ENCODE data around the gene SRSF11.

The SRSF11 gene

DNA sequence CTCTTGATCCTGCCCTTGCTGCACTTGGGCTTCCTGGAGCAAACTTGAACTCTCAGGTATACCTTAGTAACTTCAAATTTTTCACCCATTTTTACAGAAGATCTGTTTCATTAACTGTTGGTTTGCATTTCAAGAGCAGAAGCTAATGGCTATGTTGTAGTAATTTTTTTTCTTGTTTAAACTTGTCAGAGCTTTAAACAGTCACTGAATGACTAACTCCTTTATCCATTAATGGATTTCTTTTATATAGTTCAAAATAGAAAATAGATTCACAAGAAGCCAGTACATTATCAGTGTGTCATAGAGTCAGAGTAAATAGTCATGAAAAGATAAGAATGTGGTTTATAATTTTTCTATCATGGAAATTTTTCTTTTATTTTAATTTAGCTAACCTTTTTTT lies 13.6 kb downstream of the SRSF11 start:
- H3F3A ChIP-seq (ENCODE audit: low read depth): no peaks in the 10 kb centered on the region
- no peaks in the 10 kb centered on the region for H3K4me1 ChIP-seq (ENCODE audit: insufficient read depth, low read length, poor library complexity, severe bottlenecking)
- peaks cover 100% of the 10 kb centered on the region for H3K36me3 ChIP-seq (ENCODE audit: insufficient read depth, low read length)
- peaks cover 57% of the 10 kb centered on the region for H3K79me2 ChIP-seq (ENCODE audit: insufficient read depth, low read length)
- H4K20me1 ChIP-seq (ENCODE audit: insufficient read depth, low read length, poor library complexity, severe bottlenecking): peaks cover 66% of the 10 kb centered on the region
- no peaks in the 10 kb centered on the region for H3K27me3 ChIP-seq (ENCODE audit: insufficient read depth, low read length, poor library complexity, severe bottlenecking)
- H3K9ac ChIP-seq (ENCODE audit: low read depth, low read length, poor library complexity, severe bottlenecking): no peak overlapping the region
- H2AFZ ChIP-seq (ENCODE audit: low read length): no peak overlapping the region
- no peaks in the 10 kb centered on the region for H3K9me3 ChIP-seq (ENCODE audit: insufficient read depth, low read depth, low read length)
- H3K4me2 ChIP-seq (ENCODE audit: low read depth, low read length, poor library complexity, severe bottlenecking): no peak overlapping the region
- H3K9me2 ChIP-seq (replicated peaks; ENCODE audit: low read depth, low read length): no peaks in the 10 kb centered on the region
- TF ChIP-seq, protein P1, sequence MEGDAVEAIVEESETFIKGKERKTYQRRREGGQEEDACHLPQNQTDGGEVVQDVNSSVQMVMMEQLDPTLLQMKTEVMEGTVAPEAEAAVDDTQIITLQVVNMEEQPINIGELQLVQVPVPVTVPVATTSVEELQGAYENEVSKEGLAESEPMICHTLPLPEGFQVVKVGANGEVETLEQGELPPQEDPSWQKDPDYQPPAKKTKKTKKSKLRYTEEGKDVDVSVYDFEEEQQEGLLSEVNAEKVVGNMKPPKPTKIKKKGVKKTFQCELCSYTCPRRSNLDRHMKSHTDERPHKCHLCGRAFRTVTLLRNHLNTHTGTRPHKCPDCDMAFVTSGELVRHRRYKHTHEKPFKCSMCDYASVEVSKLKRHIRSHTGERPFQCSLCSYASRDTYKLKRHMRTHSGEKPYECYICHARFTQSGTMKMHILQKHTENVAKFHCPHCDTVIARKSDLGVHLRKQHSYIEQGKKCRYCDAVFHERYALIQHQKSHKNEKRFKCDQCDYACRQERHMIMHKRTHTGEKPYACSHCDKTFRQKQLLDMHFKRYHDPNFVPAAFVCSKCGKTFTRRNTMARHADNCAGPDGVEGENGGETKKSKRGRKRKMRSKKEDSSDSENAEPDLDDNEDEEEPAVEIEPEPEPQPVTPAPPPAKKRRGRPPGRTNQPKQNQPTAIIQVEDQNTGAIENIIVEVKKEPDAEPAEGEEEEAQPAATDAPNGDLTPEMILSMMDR (conservative IDR thresholded peaks at IDR 0.05; ENCODE audit: low read length): no peak
- no peak for TF ChIP-seq EZH2phosphoT487 (IDR thresholded peaks at IDR 0.05; ENCODE audit: borderline replicate concordance)
- H3K4me3 ChIP-seq (ENCODE audit: low read length, poor library complexity, severe bottlenecking): no peak overlapping the region

DNA sequence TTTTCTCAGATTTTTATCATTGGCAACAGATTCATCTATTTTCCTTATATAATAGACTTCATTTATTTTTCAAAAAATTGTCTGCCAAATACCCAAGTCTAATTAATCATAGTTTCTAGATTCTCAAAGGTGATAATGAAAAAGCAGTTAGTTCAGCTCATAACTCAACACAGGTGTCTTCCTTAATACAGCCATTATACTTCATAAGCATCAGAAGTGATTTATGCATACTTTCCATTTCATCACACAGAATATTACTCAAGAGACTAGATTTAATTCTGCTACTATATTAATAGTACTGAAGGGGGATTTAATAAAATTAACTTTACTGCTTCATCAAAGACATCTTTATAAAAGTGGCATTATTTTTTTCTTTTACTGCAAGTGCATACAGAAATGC lies 18.8 kb downstream of the SRSF11 start:
- Histone ChIP-seq H3K9me2 (replicated peaks; ENCODE audit: low read depth, low read length) (no peaks in the 10 kb centered on the region), H3K4me2 (ENCODE audit: low read depth, low read length, poor library complexity, severe bottlenecking) (no peak overlapping the region), H2AFZ (ENCODE audit: low read length) (no peak overlapping the region), H4K20me1 (ENCODE audit: insufficient read depth, low read length, poor library complexity, severe bottlenecking) (peaks cover 54% of the 10 kb centered on the region), H3K79me2 (ENCODE audit: insufficient read depth, low read length) (peaks cover 39% of the 10 kb centered on the region), H3K4me3 (ENCODE audit: low read length, poor library complexity, severe bottlenecking) (no peak overlapping the region), H3K27me3 (ENCODE audit: insufficient read depth, low read length, poor library complexity, severe bottlenecking) (no peaks in the 10 kb centered on the region), H3F3A (ENCODE audit: low read depth) (no peaks in the 10 kb centered on the region), H3K4me1 (ENCODE audit: insufficient read depth, low read length, poor library complexity, severe bottlenecking) (no peaks in the 10 kb centered on the region), H3K36me3 (ENCODE audit: insufficient read depth, low read length) (peaks cover 100% of the 10 kb centered on the region), H3K9me3 (ENCODE audit: insufficient read depth, low read depth, low read length) (no peaks in the 10 kb centered on the region), H3K9ac (ENCODE audit: low read depth, low read length, poor library complexity, severe bottlenecking) (no peak overlapping the region)
- TF ChIP-seq, protein P1 (conservative IDR thresholded peaks at IDR 0.05; ENCODE audit: low read length): no peak
- TF ChIP-seq EZH2phosphoT487 (IDR thresholded peaks at IDR 0.05; ENCODE audit: borderline replicate concordance): no peak

DNA sequence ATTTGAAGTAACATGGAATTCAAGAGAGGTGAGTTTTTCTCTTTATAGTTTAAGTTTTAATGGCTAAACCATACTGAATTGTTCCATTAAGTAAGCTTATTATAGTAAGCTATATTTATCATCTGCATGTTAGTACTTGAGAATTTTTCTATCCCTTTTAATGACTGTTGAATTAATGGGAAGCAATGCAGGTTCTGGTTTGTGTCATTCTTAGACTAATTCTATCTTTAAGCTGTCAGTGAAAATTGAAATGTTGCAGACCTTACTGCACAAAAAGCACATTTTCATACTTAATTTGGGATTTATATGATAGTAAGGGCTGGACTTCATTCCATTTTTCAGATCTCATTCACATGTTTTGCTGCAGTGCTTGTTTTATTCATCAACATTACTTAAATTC lies 25.9 kb downstream of the SRSF11 start:
- H3F3A ChIP-seq (ENCODE audit: low read depth): 0 out of 2 replicates have a peak, but pooled peaks cover 4% of the 10 kb centered on the region
- no peaks in the 10 kb centered on the region for H3K27me3 ChIP-seq (ENCODE audit: insufficient read depth, low read length, poor library complexity, severe bottlenecking)
- H3K79me2 ChIP-seq (ENCODE audit: insufficient read depth, low read length): peaks cover 13% of the 10 kb centered on the region
- H3K9ac ChIP-seq (ENCODE audit: low read depth, low read length, poor library complexity, severe bottlenecking): no peak overlapping the region
- no peak overlapping the region for H3K4me2 ChIP-seq (ENCODE audit: low read depth, low read length, poor library complexity, severe bottlenecking)
- H3K36me3 ChIP-seq (ENCODE audit: insufficient read depth, low read length): peaks cover 100% of the 10 kb centered on the region
- H4K20me1 ChIP-seq (ENCODE audit: insufficient read depth, low read length, poor library complexity, severe bottlenecking): peaks cover 27% of the 10 kb centered on the region
- no peaks in the 10 kb centered on the region for H3K4me1 ChIP-seq (ENCODE audit: insufficient read depth, low read length, poor library complexity, severe bottlenecking)
- no peaks in the 10 kb centered on the region for H3K9me3 ChIP-seq (ENCODE audit: insufficient read depth, low read depth, low read length)
- no peak overlapping the region for H3K4me3 ChIP-seq (ENCODE audit: low read length, poor library complexity, severe bottlenecking)
- no peak overlapping the region for H2AFZ ChIP-seq (ENCODE audit: low read length)
- no peaks in the 10 kb centered on the region for H3K9me2 ChIP-seq (replicated peaks; ENCODE audit: low read depth, low read length)
- TF ChIP-seq, protein P1 (conservative IDR thresholded peaks at IDR 0.05; ENCODE audit: low read length): no peak
- TF ChIP-seq EZH2phosphoT487 (IDR thresholded peaks at IDR 0.05; ENCODE audit: borderline replicate concordance): no peak
